NCI-H748 (cell line): ENCODE measurements around the gene SNPH.

Experiments used
- DNase-seq: peaks from one replicate; lab custom pipeline; 2025; ENCODE audit not compliant: unreplicated experiment; lab: John Stamatoyannopoulos, UW

Gene SNPH

GRCh38 chr20:1264727-1265126 is 1.4 kb upstream of the SNPH start:
- DNase-seq: no peak

DNA sequence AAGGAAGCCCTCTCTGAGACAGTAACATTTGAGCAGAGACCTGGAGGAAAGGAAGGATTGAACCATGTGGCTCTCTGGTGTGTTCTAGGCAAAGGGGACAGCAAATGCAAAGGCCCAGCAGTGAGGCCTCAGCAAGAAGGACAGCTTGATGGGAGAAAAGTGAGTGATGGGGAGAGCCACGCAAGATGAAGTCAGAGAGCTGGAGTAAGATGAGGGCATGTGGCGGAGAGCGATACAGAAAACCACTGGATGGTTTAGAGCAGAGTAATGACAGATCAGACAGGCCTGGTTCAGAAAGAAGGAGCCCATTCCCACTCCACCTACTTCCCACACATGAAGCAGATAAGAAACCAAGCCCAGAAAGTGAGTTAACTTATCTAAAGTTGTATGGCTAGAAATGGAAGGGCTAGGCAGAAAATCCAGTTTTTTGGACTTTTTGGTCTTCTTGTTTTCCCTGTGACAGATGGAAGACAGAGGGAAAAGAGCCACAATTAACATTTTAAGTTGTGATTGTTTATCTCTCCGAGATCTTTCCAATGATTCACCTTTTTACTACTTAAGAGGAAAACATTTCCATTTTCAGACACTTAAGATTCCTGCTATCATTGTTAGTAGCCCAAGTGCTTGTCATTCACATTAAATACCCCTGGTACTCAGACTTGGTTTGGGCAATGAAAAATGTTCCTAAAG is 723 bp upstream of the SNPH start:
- no peak for DNase-seq

DNA sequence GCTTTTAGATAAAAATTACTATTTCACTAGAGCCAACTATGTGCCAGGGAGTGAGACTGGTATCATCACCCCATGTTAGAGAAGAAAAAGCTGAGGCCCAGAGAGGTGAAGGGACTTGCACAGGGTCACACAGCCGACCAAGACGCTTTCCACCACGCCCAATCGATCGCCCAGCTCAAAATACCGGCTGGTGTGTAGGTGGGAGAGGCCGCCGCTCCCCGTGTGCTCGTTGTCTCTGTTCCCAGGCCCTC is 253 bp upstream of the SNPH start:
- DNase-seq: no peak

- no peak for DNase-seq
Observed at GRCh38 chr20:1267161-1267560, 1.1 kb downstream of the SNPH start.

DNA sequence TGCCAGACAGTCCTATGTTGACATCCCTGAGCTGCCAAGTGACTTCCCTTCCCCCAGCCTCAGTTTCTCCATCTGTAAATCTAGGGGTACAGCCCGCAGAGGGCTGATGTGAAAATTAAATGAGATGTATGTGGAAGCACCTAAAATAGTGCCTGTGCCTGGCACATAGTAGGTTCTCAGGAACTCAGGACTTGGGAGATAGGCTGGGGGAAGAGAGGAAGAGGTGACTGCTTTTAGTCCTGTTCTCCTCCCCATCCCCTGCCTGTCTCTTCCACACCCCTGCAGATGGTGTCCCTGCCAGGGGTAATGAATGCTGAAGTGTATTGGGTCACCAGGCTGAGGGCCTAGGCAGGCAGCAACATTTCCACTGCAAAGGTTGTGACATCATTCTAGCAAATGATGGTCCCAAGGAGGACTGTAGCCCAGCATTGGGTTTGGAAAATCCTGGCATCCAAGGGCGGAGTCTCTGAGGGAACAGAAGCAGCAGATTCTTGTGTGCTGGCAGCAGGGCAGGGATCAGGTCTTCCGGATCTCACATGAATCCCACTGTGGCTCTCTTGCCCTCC is 1.8 kb downstream of the SNPH start:
- DNase-seq: no peak

DNA sequence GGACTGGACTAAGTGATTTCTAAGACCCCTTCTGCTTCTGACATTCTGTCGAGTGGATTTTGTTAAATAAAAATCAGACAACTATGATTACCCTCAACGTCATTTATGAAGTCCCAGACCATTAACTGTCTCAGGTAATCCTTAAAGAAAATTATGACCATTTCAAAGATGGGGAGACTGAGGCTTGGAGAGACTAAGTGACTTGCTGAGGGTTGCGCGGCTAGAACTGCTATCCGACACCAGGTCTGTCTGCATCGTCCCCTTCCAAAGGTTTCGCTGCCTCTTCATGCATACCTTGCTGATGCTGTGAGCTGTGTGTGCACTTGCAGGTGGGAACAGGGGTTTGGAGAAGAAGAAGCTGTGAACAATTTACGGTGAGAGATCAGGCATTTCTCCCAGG is 3.1 kb downstream of the SNPH start:
- DNase-seq: no peak

GRCh38 chr20:1269850-1270249 is 3.8 kb downstream of the SNPH start:
- no peak for DNase-seq

DNA sequence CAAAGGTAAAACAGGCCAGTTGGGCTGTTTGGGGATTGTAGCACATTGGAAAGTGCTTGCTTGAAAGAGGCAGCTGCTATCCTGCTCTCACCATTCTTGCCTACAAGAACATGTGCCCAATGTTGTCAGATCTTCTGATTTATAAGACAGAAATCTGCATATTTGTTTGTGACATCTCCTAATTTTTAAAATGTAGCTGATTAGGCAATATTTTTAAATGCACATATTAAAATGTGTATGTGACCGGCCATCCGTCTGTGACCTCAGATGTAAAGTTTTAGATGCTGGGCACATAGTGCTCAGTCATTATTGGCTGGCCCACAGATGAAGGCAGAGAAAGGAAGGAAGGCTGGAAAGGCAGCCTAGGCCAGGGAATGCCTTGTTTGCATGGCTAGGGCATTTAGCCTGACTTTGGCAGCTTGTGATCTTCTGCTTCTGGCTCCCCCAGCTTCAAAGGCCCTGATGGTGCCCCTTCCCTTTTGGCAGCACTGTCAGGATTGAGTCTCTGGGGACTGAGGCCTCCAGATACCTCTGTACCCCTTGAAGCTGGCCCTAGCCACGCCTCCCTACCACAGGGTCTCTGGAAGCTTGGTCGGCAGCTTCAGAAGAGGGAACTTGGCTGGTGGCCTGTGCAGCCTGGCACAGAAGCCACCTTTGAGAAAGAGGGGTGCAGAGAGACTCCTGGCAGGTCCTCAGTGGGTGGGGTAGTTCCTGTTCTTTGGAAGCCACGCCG is 6.4 kb downstream of the SNPH start:
- DNase-seq: no peak

- no peak for DNase-seq
Observed at GRCh38 chr20:1273366-1273765, 7.3 kb downstream of the SNPH start.

- DNase-seq: peak; percentile 80
Observed at GRCh38 chr20:1274485-1275311, 8.6 kb downstream of the SNPH start.

DNA sequence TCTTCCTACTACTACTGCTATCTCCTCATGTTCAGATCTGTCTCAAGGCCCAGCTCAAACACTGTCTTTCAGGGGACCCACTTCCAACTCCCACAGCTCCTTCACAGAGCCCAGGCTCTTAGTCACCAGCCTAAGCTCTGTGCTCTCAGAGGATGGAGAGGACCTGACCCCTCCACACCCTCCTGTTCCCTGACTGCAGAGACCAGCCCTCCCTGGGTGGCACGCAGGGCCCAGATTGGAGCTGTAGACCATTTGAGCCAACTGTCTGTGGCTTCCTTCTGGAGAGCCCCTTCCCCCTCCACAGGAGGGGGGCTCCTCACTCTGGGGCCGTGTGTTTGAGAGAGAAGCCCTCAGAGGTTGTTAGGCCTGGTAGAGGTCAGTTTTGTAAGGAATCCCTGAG is 9.8 kb downstream of the SNPH start:
- DNase-seq: no peak

DNA sequence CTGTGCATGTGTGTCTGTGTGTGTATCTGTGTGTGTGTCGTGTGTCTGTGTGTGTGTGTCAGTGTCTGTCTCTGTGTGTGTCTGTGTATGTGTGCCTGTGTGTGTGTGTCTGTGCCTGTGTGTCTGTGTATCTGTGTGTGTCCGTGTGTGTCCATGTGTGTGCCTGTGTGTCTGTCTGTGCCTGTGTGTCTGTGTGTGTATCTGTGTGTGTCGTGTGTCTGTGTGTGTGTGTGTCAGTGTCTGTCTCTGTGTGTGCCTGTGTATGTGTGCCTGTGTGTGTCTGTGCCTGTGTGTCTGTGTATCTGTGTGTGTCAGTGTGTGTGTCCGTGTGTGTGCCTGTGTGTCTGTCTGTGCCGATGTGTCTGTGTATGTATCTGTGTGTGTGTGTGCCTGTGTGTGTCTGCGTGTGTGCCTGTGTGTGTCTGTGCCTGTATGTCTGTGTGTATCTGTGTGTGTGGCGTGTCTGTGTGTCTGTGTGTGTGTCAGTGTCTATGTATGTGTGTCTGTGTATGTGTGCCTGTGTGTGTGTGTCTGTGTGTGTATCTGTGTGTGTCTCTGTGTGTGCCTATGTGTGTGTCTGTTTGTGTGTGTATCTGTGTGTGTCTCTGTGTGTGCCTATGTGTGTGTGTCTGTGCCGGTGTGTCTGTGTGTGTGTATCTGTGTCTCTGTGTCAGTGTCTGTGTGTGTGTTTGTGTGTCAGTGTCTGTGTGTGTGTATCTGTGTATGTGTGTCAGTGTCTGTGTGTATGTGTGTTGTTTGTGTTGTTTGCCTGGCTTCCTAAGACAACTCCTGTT is 11.6 kb downstream of the SNPH start:
- DNase-seq: no peak

DNA sequence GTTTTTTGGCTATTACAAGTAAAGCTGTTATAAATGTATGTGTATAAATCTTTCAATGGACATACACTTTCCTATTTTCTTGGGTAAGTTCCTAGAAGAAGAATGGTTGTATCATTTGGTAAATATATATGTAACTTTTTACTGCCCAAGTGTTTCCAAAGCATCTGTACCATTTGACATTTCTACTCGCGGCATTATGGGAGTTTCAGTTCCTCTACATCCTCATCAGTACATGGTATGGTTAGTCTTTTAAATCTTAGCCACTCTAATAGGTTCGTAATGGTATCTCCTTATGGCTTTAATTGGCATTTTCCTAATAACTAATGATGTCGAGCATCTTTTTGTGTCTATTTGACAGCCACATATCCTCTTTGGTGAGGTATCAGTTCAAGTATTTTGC is 12.9 kb downstream of the SNPH start:
- no peak for DNase-seq

DNA sequence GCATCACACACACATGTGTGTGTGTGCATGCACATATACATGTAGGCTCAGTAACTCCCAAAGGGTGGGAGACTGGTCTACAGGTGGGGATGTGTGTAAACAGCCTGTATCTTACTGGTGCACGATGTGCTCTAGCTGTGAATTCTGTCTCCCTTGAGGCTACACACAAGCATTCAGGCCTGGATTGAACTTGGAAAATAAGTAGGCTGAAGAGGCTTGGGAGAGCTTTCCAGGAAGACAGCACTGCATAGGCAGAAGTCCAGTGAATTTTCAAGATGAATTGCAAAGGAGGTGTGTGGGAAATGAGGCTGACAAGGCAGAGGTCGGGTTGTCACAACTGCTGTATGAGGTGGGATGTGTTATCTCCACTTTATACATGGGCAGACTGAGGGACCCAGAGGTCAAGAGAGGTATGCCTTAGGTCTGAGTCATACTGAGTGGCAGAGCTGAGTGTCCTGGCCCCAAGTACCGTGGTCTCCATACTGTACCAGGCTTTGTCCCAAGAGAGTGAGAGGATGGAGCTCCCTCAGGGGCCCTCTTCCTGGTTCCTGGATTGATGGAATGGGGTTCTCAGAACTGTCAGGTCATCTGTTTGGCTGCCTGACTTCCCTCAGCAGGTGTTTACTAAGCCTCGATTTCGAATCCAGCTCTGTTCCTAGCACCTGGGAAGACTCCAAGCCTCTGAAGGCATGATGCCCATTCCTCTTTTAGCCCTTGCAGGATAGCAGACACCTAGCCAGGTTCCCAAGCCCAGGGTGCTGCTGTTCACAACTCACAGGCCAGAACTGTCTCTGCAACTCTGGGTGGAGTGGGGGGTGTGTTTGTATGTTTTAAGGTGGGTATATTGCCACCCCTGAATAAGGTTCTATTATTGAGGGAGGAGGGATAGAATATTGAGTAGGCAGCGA is 14.4 kb downstream of the SNPH start:
- no peak for DNase-seq

GRCh38 chr20:1281279-1282057 is 15.4 kb downstream of the SNPH start:
- DNase-seq: peak; percentile 91

GRCh38 chr20:1282966-1283365 is 16.9 kb downstream of the SNPH start:
- no peak for DNase-seq

GRCh38 chr20:1283522-1284510 is 17.7 kb downstream of the SNPH start:
- DNase-seq: peak; percentile 65
